ENCODE measurements around the gene MRPL51. TPM values are rescaled to one million over a fixed set of nuclear protein-coding genes. Genes with fewer than 3 reads are reported as not detected.

The MRPL51 gene
- total and polyA plus RNA-seq, 2 of the 8 experiments (the other 6 are each of a cell fraction or from before 2014, with no cell fraction given) = 119 to 331 TPM

- CTCF ChIA-PET (ENCODE audit: partially characterized antibody) = interaction anchor here (0.8 to 1.5 kb wide), 3 partner anchors 23 to 246 kb away, joined by 3 to 13 read pairs (median 5); no protein-coding TSS in a partner anchor
- Histone ChIP-seq H2BK20ac (ENCODE audit: low read length) (no peak overlapping the region), H3K56ac (replicated peaks; ENCODE audit: insufficient read length, low read depth, low read length) (no peak overlapping the region), H3K14ac (ENCODE audit: insufficient read length) (no peak overlapping the region), H4K91ac (replicated peaks; ENCODE audit: insufficient read length, low read length) (no peak overlapping the region), H3K4me1 (replicated peaks in 1 of 4; ENCODE audit: control insufficient read depth in 3 of 4, insufficient read depth in 4 of 4, low read length in 3 of 4) (peaks cover 0 to 6% (median 1%) of the 10 kb centered on the region in 4 experiments; a peak in 2 of 7 replicates), H3K27me3 (replicated peaks in 1 of 4; ENCODE audit: control insufficient read depth in 3 of 4, extremely low read depth in 1 of 4, insufficient read depth in 3 of 4, low read length in 3 of 4) (no peaks in the 10 kb centered on the region), H2BK5ac (ENCODE audit: low read depth, low read length) (no peak overlapping the region), H3K9ac (replicated peaks in 1 of 4; ENCODE audit: extremely low read depth in 1 of 4, low read depth in 3 of 4, low read length in 3 of 4) (no peak overlapping the region), H3K23ac (ENCODE audit: insufficient read length) (no peak overlapping the region), H4K20me1 (replicated peaks in 1 of 2; ENCODE audit: control insufficient read depth in 1 of 2, insufficient read depth in 2 of 2, low read length in 2 of 2) (no peaks in the 10 kb centered on the region), H3K79me2 (ENCODE audit: control insufficient read depth in 1 of 2, insufficient read depth in 2 of 2, low read length in 2 of 2) (peaks cover 0 to 14% of the 10 kb centered on the region in 2 experiments; a peak in 3 of 4 replicates), H3K79me1 (ENCODE audit: low read depth, low read length) (no peaks in the 10 kb centered on the region; the same call in 1 of the 2 replicates), H2AK5ac (ENCODE audit: low read depth, low read length) (no peak overlapping the region), H3K23me2 (ENCODE audit: low read depth, low read length) (peaks cover 3% of the 10 kb centered on the region), H3K36me3 (ENCODE audit: control insufficient read depth in 2 of 4, insufficient read depth in 4 of 4, low read length in 3 of 4) (peaks cover 0 to 10% (median 0%) of the 10 kb centered on the region in 4 experiments; a peak in 2 of 8 replicates), H2BK12ac (ENCODE audit: low read depth, low read length) (no peak overlapping the region), H3K18ac (ENCODE audit: extremely low read depth, low read length) (no peak overlapping the region), H2BK15ac (ENCODE audit: low read length) (no peak overlapping the region), H3K4ac (replicated peaks; ENCODE audit: insufficient read length, low read depth, low read length) (no peak overlapping the region), H3K4me3 (ENCODE audit: extremely low read depth in 1 of 4, insufficient read depth in 2 of 4, low read depth in 3 of 4, low read length in 4 of 4) (no peak overlapping the region), H4K5ac (ENCODE audit: insufficient read length, low read depth, low read length) (no peak overlapping the region), H4K8ac (ENCODE audit: extremely low read depth, insufficient read depth, low read length) (no peak overlapping the region), H3K27ac (ENCODE audit: low read depth, low read length) (no peak overlapping the region), H2AFZ (ENCODE audit: low read length) (no peak overlapping the region), H3K9me3 (ENCODE audit: insufficient read depth in 2 of 2, low read depth in 1 of 2, low read length in 1 of 2) (no peaks in the 10 kb centered on the region), H2BK120ac (replicated peaks; ENCODE audit: low read depth, low read length) (no peak overlapping the region), H3K4me2 (ENCODE audit: insufficient read depth in 1 of 2, low read depth in 2 of 2, low read length in 2 of 2) (no peak overlapping the region)
- FAIRE-seq (no peak), DNase-seq (ENCODE audit: low read depth in 1 of 2, low spot score in 2 of 2) (no peak)
- 100% methylated on average over 1 of the region's 1 CpG; no CpG with 5 or more reads in 1 of the 2 experiments for WGBS, 2 experiments (ENCODE audit: extremely low coverage in 1 of 2, insufficient coverage in 1 of 2, insufficient read length in 1 of 2, insufficient replicate concordance in 2 of 2, low coverage in 1 of 2, low lambda C conversion rate in 2 of 2, missing lambda C conversion rate in 1 of 2)
- POLR2A ChIA-PET (ENCODE audit: partially characterized antibody) = interaction anchor here (0.6 to 3.7 kb wide), 9 partner anchors 11 to 326 kb away, joined by 3 to 18 read pairs (median 3); partner anchors contain the start of genes GAPDH and VAMP1
- TF ChIP-seq RBBP5 (IDR thresholded peaks at IDR 0.05; ENCODE audit: borderline replicate concordance, low read depth, low read length) (no peak), BCL11A (IDR thresholded peaks at IDR 0.05; ENCODE audit: low read depth in 2 of 2, low read length in 2 of 2) (no peak), RNF2 (IDR thresholded peaks at IDR 0.05; ENCODE audit: borderline replicate concordance, low read depth, low read length, missing control alignments, poor library complexity, severe bottlenecking) (no peak), EP300 (IDR thresholded peaks at IDR 0.05; ENCODE audit: borderline replicate concordance in 1 of 2, low read depth in 2 of 2, low read length in 2 of 2) (no peak), SRF (IDR thresholded peaks at IDR 0.05; ENCODE audit: low read depth, low read length) (no peak), GTF2F1 (IDR thresholded peaks at IDR 0.05; ENCODE audit: borderline replicate concordance, low read depth, low read length) (no peak), CBX5 (IDR thresholded peaks at IDR 0.05; ENCODE audit: low read depth, low read length) (no peak)
These were observed 4.8 kb downstream of the MRPL51 start for GRCh38 chr12:6488240-6488639.

Measured in H1 (cell line).